ENCODE measurements around the gene RELA. TPM values are rescaled to one million over a fixed set of nuclear protein-coding genes. Genes with fewer than 3 reads are reported as not detected.
A peak's percentile ranks its signal among the peaks of the same experiment; 100 is the strongest.

The RELA gene
- total RNA-seq, 2 donors from 2014 or later = 58.7 to 68.3 TPM

DNA sequence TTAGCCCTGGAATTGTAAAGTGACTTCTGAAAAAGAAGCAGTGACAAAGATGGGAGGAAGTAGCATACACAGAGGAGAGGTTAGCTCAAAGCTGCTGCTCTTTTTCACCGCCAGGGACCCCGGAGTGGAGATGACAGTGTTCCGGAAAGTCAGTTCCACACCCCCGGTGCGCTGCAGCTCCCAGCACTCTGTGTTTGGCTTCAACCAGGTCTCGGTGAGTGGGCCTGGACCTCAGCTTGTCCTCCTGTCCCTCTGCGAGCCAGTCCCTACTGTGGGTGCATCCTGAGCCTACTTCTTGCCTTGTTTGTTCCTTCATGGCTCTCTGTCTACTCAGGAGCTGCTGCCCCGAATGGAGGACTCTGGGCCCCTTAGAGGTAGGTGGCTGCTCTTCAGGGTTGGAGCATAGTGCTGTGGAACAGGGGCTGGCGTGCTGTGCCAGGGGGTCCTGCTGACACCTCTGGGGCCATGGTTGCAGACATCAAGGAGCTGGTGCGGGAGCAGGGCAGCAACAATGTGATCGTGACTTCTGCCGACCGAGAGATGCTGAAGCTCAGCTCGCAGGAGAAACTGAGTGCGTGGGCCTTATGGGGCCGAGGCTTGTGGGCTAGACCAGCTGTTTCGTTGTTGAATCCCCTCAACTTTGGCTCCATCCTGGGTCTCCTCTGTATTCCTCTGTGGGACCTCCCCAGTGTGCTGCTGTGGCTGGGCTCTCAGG is 45.4 kb downstream of the RELA start:
- Histone ChIP-seq H3K27me3 (no peaks in the 10 kb centered on the region), H3K36me3 (peaks cover 14% of the 10 kb centered on the region), H3K4me3 (no peak overlapping the region), H3K9ac (ENCODE audit: low read depth in 2 of 2, low read length in 2 of 2) (peak overlapping the region in 1 of 2 donors; percentile 84), H3K9me3 (no peaks in the 10 kb centered on the region), H3K4me1 (peaks cover 23% of the 10 kb centered on the region), H3K27ac (no peak overlapping the region)
- intact Hi-C loops (cut with DNase I) = no loop called here
- no peak for DNase-seq
- TF ChIP-seq, protein P1, sequence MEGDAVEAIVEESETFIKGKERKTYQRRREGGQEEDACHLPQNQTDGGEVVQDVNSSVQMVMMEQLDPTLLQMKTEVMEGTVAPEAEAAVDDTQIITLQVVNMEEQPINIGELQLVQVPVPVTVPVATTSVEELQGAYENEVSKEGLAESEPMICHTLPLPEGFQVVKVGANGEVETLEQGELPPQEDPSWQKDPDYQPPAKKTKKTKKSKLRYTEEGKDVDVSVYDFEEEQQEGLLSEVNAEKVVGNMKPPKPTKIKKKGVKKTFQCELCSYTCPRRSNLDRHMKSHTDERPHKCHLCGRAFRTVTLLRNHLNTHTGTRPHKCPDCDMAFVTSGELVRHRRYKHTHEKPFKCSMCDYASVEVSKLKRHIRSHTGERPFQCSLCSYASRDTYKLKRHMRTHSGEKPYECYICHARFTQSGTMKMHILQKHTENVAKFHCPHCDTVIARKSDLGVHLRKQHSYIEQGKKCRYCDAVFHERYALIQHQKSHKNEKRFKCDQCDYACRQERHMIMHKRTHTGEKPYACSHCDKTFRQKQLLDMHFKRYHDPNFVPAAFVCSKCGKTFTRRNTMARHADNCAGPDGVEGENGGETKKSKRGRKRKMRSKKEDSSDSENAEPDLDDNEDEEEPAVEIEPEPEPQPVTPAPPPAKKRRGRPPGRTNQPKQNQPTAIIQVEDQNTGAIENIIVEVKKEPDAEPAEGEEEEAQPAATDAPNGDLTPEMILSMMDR (IDR thresholded peaks at IDR 0.05) = no peak

DNA sequence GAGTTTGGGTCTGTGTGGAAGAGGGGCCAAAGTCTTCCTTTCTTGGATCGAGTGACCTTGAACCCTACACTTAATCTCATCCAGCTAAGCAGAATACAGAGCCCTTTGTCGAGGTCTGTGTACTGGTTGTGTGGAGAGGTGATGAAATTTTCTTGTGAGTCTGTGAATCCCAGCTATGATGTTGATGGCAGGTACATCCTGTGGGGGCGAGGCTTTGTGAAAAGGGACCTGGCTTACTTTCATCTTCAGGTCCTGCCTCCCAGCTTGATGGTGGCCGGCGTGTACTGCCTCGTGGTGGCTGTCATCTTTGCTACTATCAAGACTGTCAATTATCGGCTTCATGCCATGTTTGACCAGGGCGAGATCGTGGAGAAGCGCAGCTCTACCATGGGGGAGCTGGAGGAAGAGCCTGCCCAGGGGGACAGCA is 46.1 kb downstream of the RELA start:
- Histone ChIP-seq H3K27ac (no peak overlapping the region), H3K9ac (ENCODE audit: low read depth in 2 of 2, low read length in 2 of 2) (peak overlapping the region; percentile 84 to 96), H3K27me3 (no peaks in the 10 kb centered on the region), H3K9me3 (no peaks in the 10 kb centered on the region), H3K4me1 (peaks cover 29% of the 10 kb centered on the region), H3K4me3 (peak overlapping the region; percentile 96), H3K36me3 (peaks cover 14% of the 10 kb centered on the region)
- TF ChIP-seq, protein P1 (IDR thresholded peaks at IDR 0.05) = no peak
- no peak for DNase-seq
- intact Hi-C loops (cut with DNase I) = no loop called here

DNA sequence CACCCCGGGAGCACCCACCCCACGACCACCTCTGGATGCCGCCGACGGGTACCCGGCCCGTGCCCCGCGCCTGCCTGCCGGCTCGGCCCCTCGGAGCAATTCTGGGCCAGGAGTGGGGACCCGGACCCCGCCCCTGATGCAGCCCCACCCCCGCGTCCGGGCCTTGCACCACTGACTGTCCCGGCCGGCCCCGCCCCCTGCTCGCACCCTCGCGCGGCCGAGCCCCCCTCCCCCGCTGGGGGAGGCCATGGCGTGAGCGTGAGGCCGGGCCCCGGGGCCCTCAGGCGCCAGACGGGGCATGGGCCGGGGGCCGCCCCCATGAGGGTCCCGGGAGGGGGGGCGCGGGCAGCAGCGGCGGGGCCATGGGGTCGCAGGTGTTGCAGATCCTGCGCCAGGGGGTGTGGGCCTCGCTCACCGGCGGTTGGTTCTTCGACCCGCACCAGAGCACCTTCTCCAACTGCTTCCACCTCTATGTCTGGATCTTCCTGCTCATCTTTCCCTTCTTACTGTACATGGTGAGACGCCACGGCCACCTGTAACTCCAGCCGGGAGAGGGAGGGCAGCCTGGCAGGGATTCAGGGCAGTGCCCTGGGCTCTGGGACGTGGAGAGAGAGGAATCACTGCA is 46.7 kb downstream of the RELA start:
- Histone ChIP-seq H3K4me1 (peaks cover 29% of the 10 kb centered on the region), H3K27me3 (no peaks in the 10 kb centered on the region), H3K36me3 (peaks cover 14% of the 10 kb centered on the region), H3K9me3 (no peaks in the 10 kb centered on the region), H3K9ac (ENCODE audit: low read depth in 2 of 2, low read length in 2 of 2) (peak overlapping the region; percentile 84 to 96), H3K27ac (peak overlapping the region; percentile 83), H3K4me3 (peak overlapping the region; percentile 96)
- peak; percentile 62 for DNase-seq
- intact Hi-C loops (cut with DNase I) = no loop called here
- TF ChIP-seq, protein P1 (IDR thresholded peaks at IDR 0.05) = no peak

DNA sequence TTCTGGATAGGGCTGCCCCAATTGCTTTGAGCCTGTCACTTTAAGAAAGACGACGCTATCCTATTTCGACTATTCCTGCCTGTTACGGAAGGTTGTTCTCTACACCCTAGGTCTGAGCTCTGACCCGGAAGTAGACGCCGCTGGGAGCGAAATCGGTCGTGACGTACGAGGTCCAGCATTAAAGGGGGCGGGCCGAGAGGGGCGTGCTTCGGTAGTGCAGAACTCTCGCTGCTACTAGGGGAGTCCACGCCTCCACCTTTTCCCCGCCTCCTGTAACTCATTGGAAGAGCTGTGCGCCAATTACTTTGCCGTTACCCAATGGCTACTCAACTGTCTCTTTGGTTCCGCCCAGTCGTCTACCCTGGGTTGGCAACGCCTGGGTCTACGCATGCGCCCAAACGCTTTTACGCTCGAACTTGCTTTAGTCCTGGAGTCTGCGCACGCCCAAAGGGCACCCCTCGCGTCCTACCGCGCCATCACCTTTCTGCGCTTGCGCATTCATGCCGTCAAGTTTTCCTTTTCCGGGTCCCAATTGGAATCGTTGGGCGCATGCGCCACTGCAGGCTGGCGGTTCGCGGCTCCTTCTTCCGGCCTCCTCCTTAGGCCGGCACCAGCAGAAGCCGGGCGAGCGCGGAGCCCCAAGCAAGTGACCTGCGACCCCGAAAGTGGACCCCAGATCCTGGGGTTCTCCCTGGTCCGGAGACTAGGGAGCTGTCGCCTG is 47.3 kb downstream of the RELA start, which contains the start of gene PCNX3:
Gene PCNX3, plus strand, starts transcription at position 548 of the 721 bp plus-strand sequence. CDS start 536 bp downstream, outside the sequence.
- H3K9me3 ChIP-seq = no peaks in the 10 kb centered on the region
- intact Hi-C loops (cut with DNase I) = no loop called here
- DNase-seq = peak; percentile 100
- peaks cover 34% of the 10 kb centered on the region for H3K4me1 ChIP-seq
- peak within 1 kb of the TSS; percentile 96 for H3K4me3 ChIP-seq
- H3K27ac ChIP-seq = peak within 1 kb of the TSS; percentile 98
- TF ChIP-seq, protein P1 (IDR thresholded peaks at IDR 0.05) = no peak
- H3K36me3 ChIP-seq = peaks cover 14% of the 10 kb centered on the region
- H3K27me3 ChIP-seq = no peaks in the 10 kb centered on the region
- H3K9ac ChIP-seq (ENCODE audit: low read depth in 2 of 2, low read length in 2 of 2) = peak within 1 kb of the TSS; percentile 84 to 96

Data from colonic mucosa (tissue), 4 donors.